ENCODE results near the gene ZNF749.

- no peak for TF ChIP-seq CTCF (IDR thresholded peaks at IDR 0.05)
- TF ChIP-seq EZH2 (IDR thresholded peaks at IDR 0.05) = no peak
These were observed 38.5 kb downstream of the ZNF749 start for GRCh38 chr19:57473646-57474045.

Data from neural progenitor cell (in vitro differentiated cells).